Activated T-cell treated with anti-CD3 and anti-CD28 coated beads, Interleukin-2, amount 50 U/mL, for 24 hours (primary cell): ENCODE measurements around the gene FLOT1.

Source experiments
- DNase-seq: peaks from one replicate; pipeline ENCODE4 v3.0.0-alpha.2; 2020
- H3K27ac Mint-ChIP-seq: 2 replicates; pipeline ENCODE4 v1.8.0; 2020; ENCODE audit warnings: mild to moderate bottlenecking, mixed read lengths
- H3K27me3 Mint-ChIP-seq: 2 replicates; pipeline ENCODE4 v1.8.0; 2020; ENCODE audit warnings: mixed read lengths
- H3K36me3 Mint-ChIP-seq: 2 replicates; pipeline ENCODE4 v1.8.0; 2020; ENCODE audit warnings: low read depth, mixed read lengths
- H3K4me1 Mint-ChIP-seq: 2 replicates; pipeline ENCODE4 v1.8.0; 2020; ENCODE audit warnings: low read depth, mixed read lengths
- H3K4me3 Mint-ChIP-seq: 2 replicates; pipeline ENCODE4 v1.8.0; 2020; ENCODE audit warnings: mild to moderate bottlenecking, moderate library complexity, mixed read lengths
- H3K9me3 Mint-ChIP-seq: 2 replicates; pipeline ENCODE4 v1.8.0; 2020; ENCODE audit warnings: mixed read lengths

FLOT1 gene

DNA sequence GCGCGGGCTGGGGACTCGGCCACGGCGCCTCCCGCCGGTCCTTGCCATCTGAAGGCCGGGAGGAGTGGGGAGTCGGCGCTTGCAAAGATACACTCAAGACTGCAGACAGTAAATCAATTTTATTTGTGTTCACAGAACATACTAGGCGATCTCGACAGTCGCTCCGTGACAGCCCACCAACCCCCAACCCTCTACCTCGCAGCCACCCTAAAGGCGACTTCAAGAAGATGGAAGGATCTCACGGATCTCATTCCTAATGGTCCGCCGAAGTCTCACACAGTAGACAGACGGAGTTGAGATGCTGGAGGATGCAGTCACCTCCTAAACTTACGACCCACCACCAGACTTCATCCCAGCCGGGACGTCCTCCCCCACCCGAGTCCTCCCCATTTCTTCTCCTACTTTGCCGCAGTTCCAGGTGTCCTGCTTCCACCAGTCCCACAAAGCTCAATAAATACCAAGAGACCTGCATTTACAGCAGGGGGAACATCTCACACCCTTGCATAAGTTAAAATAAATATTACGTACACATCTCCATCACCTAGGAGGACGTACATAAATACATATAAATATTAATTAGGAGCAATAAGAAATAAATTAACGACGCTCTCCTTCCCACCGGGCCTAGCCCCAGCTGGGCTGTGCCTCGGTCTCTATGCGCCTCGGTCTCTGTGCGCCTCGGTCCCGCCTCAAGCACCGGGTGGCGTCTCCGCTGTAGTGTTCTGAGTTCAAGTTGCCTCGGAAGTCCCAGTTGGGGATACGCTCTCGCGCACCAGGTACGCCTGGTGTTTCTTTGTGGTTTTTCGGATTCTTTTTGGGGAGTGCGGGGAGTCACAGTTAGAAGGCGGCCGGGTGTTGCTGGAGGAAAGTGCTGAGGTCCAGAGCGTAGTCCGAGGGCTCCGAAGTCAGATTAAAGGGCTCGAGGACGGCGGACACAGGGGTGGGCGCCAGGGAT lies 889 bp upstream of the FLOT1 start:
- Mint-ChIP-seq H3K36me3 (peaks cover 58% of the 10 kb centered on the region), H3K27ac (peak overlapping the region; percentile 98), H3K4me1 (peaks cover 75% of the 10 kb centered on the region), H3K27me3 (no peaks in the 10 kb centered on the region), H3K4me3 (peak overlapping the region; percentile 92), H3K9me3 (no peaks in the 10 kb centered on the region)
- peak; percentile 70 for DNase-seq

DNA sequence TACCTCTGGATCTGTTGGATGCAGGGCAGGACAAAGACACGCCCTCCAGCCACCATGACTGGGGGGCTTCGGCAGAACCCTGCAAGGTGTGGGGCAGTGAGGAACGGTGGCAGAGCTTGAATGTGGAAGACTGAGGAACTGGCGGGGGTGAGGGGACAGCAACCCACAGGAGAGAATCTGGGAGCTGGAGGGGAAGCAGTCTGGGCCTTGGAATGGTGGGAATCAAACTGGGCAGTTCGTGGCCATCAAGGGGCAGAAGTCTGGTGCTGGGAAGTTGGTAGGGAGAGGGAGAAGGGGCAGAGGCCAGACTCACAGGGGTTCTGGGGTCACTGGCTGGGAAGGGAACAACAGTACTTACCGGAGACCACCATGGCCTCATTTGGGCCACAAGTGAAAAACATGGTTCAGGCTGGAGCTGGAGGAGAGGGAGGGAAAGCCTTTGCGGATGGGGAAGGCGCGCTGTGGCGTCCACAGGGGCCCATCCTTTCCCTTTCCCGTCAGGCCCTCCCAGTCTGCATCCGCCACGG lies 635 bp downstream of the FLOT1 start:
- peaks cover 2% of the 10 kb centered on the region for H3K9me3 Mint-ChIP-seq
- H3K27ac Mint-ChIP-seq: peak overlapping the region; percentile 98
- no peaks in the 10 kb centered on the region for H3K27me3 Mint-ChIP-seq
- peaks cover 76% of the 10 kb centered on the region for H3K4me1 Mint-ChIP-seq
- DNase-seq: no peak
- peak overlapping the region; percentile 92 for H3K4me3 Mint-ChIP-seq
- peaks cover 74% of the 10 kb centered on the region for H3K36me3 Mint-ChIP-seq

DNA sequence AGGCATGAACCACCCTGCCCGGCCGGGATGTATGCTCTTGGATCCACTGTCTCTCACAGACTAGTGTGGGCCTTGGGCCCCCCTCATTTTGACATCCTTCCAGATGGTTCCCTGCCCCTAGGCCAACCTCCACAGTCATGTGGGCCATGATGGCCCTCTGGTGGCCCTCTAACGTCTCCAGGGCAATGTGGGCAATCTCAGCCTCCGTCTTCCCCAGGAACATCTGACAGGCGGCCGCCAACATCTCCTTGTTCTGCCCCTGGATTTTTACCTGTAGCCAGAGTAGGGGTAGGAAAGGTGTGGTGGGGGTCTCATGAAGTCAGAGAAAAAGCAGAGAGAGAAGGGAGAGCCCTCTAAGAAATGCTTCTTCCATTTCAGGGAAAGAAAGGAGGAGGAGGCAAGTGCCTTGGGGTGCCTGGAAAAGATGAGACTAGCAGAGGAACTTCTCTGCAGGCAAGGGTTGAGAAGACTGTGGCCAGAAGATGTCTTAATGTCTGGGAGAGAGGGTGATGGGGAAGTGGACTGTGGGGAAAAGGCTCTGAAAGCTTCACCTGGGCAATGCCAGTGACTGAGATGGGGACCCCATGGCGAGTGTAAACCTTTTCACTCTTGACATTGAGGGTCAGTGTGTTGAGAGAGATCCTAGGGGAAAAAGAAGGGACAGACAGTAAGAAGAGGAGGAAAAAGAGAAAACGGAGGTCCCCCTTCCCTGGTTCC lies 1.3 kb downstream of the FLOT1 start:
- Mint-ChIP-seq H3K4me1 (peaks cover 79% of the 10 kb centered on the region), H3K27me3 (no peaks in the 10 kb centered on the region)

DNA sequence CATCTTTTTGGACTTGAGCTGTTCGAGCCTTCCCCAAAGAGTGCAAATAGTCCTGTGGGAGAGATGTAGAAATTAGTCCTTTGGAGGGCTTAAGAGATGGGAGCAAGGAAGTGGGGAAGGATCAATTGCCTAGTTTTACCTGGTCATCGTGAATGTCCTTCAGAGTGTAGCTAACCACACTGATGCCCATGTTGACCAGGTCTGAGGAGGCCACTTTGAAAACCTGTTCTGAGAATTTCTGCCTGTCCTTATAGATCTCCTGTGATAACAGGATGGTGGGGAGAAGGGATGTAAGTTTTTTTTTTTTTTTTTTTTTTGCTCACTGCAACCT lies 2.0 kb downstream of the FLOT1 start:
- Mint-ChIP-seq H3K9me3 (peaks cover 5% of the 10 kb centered on the region), H3K4me3 (peak overlapping the region; percentile 92), H3K27ac (peak overlapping the region; percentile 98), H3K36me3 (peaks cover 87% of the 10 kb centered on the region), H3K27me3 (no peaks in the 10 kb centered on the region), H3K4me1 (peaks cover 79% of the 10 kb centered on the region)
- no peak for DNase-seq

More for the DNA sequence above, 1.3 kb downstream of the FLOT1 start:
- Mint-ChIP-seq H3K9me3 (peaks cover 5% of the 10 kb centered on the region), H3K36me3 (peaks cover 80% of the 10 kb centered on the region), H3K4me3 (peak overlapping the region; percentile 92), H3K27ac (peak overlapping the region; percentile 98)
- DNase-seq: peak; percentile 59

DNA sequence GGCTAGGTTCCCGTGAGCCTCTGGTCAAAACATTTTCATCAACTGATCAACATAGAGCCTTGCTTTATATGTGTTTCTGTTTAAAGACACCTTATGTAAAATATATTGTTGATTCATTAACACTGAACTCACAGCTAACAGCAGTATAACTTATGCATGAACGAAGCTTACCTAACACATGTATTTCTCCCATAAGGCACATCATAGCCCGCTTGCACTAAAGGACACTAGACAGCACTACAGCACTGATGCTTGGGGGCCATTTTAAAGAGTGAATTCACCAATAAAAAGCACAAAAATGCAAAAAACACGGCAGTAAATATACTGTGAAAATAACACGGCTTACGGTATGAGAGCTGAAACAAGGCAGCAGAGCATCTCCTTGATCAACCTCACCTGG lies 4.0 kb downstream of the FLOT1 start:
- peak overlapping the region; percentile 92 for H3K4me3 Mint-ChIP-seq
- DNase-seq: no peak
- H3K27me3 Mint-ChIP-seq: no peaks in the 10 kb centered on the region
- peaks cover 81% of the 10 kb centered on the region for H3K4me1 Mint-ChIP-seq
- H3K9me3 Mint-ChIP-seq: peaks cover 5% of the 10 kb centered on the region
- peaks cover 95% of the 10 kb centered on the region for H3K36me3 Mint-ChIP-seq
- peak overlapping the region; percentile 98 for H3K27ac Mint-ChIP-seq

DNA sequence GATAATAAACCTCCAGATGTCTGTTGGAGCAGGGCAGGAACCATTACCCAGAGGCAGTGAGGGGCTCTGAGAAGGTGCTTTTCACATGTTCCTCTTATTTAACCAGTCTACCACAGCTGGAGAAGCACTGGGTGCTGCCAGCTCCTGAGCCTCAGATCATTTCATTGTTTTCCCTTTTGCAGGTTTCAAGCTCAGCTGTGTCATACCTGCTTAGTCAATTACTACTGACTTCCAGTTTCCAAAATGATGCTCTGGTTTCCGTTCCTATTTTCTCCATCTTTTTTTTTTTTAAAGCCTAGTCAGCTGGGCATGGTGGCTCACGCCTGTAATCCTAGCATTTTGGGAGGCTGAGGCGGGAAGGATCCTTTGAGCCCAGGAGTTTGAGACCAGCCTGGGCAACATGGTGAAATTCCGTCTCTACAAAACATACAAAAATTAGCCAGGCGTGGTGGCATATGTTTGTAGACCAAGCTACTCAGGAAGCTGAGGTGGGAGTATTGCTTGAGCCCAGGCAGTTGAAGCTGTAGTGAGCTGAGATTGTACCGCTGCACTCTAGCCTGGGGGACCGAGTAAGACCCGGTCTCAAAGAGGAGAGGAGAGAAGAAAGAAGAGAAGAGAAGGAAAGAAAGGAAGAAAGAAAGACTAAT lies 6.7 kb downstream of the FLOT1 start:
- H3K36me3 Mint-ChIP-seq: peaks cover 98% of the 10 kb centered on the region
- H3K27ac Mint-ChIP-seq: peak overlapping the region; percentile 98
- H3K4me1 Mint-ChIP-seq: peaks cover 83% of the 10 kb centered on the region

DNA sequence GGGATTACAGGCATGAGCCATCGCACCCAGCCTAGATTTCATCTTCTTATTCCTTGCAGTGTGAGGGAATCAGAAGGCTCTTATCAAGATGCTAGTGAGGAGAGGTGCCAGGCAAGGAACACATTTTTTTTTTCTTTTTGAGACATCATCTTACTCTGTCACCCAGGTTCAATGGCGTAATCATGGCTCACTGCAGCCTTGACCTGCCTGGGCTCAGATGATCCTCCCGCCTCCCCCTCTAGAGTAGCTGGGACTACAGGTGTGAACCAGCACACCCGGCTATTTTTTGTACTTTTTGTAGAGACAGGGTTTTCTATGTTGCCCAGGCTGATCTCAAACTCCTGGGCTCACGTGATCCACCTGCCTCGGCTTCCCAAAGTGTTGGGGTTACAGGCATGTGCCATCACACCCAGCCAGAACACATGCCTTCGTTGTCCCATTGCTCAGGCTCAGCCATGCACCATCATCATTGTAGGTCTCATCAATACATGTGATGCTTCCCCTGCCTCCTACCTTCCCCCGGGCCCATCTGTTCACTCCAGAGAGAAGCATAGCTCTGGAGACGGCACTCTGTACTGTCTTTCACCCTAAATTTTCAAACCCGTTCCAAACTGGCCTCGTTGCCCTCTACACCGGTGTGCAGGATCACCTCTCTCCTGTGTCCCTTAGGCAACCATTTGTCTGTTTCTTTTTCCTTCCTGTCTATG lies 10.1 kb downstream of the FLOT1 start:
- no peaks in the 10 kb centered on the region for H3K27me3 Mint-ChIP-seq
- H3K9me3 Mint-ChIP-seq: peaks cover 5% of the 10 kb centered on the region
- H3K4me3 Mint-ChIP-seq: no peak overlapping the region
- H3K4me1 Mint-ChIP-seq: peaks cover 62% of the 10 kb centered on the region
- DNase-seq: no peak
- H3K36me3 Mint-ChIP-seq: peaks cover 96% of the 10 kb centered on the region
- peak overlapping the region; percentile 61 for H3K27ac Mint-ChIP-seq

More for the DNA sequence above, 6.7 kb downstream of the FLOT1 start:
- H3K9me3 Mint-ChIP-seq: peaks cover 5% of the 10 kb centered on the region
- H3K4me3 Mint-ChIP-seq: peak overlapping the region; percentile 65
- DNase-seq: peak; percentile 52
- no peaks in the 10 kb centered on the region for H3K27me3 Mint-ChIP-seq

DNA sequence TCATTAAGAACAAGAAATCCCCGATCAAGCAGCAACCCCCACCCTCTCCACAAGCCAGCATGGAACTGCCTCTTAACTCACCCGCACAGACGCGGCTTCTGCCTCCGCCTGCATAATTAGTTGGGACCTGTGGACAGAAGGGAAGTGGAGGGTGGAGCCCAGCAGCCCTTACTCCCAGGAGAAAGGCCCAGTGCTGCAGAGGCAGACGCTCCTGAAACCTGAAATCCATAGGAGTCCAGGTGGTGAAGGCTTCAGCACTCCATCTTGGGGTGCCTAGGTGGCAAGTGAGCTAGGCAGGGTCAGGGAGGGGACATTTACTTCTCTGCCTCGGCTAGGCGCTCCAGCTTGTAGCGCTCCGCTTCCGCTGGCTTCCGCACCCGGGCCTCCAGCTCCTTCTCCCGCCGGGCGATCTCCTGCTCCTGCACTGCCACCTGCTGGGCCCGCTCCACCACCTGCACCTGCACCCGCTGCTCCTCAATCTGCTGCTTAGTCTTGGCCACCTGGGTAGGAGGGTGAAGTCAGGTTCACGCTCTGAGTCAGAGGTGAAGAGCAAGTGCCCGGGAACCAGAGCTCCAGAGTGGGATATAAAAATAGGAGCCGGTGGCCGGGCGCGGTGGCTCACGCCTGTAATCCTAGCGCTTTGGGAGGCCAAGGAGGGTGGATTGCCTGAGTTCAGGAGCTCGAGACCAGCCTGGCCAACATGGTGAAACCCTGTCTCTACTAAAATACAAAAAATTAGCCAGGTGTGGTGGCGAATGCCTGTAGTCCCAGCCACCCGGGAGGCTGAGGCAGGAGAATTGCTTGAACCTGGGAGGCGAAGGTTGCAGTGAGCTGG lies 11.7 kb downstream of the FLOT1 start:
- H3K27me3 Mint-ChIP-seq: no peaks in the 10 kb centered on the region
- DNase-seq: peak; percentile 89
- H3K27ac Mint-ChIP-seq: peak overlapping the region; percentile 83
- peak overlapping the region; percentile 65 for H3K4me3 Mint-ChIP-seq
- no peaks in the 10 kb centered on the region for H3K9me3 Mint-ChIP-seq
- peaks cover 93% of the 10 kb centered on the region for H3K36me3 Mint-ChIP-seq
- H3K4me1 Mint-ChIP-seq: peaks cover 51% of the 10 kb centered on the region

DNA sequence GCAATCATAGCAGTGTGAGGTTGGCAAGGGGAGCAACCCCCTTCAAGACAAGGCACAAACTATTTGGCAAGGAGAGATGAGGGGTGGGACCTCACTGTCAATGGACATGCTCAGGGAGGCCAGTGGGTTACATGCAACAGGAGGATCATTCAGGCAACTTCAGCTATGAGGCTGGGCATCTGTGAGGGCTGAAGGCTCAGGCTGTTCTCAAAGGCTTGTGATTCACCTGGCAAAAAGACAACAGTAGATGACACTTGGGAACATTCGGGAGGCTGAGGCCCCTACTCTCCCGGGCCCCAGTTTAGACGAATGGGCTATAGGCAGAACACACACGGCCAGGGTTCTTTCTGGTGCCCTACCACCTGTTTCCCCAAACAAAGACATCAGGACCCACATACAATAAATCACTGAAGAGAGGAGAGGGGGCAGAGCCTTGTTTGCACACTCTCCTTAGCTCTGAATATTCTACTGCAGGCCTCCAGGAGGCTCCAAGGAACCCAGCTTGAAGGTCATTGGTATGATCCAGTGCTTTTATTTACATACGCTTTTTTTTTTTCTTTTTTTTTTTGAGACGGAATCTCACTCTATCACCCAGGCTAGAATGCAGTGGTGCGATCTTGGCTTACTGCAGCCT lies 14.4 kb downstream of the FLOT1 start:
- Mint-ChIP-seq H3K27ac (peak overlapping the region; percentile 85), H3K9me3 (no peaks in the 10 kb centered on the region), H3K27me3 (no peaks in the 10 kb centered on the region), H3K36me3 (peaks cover 94% of the 10 kb centered on the region), H3K4me1 (peaks cover 58% of the 10 kb centered on the region), H3K4me3 (no peak overlapping the region)
- DNase-seq: no peak

DNA sequence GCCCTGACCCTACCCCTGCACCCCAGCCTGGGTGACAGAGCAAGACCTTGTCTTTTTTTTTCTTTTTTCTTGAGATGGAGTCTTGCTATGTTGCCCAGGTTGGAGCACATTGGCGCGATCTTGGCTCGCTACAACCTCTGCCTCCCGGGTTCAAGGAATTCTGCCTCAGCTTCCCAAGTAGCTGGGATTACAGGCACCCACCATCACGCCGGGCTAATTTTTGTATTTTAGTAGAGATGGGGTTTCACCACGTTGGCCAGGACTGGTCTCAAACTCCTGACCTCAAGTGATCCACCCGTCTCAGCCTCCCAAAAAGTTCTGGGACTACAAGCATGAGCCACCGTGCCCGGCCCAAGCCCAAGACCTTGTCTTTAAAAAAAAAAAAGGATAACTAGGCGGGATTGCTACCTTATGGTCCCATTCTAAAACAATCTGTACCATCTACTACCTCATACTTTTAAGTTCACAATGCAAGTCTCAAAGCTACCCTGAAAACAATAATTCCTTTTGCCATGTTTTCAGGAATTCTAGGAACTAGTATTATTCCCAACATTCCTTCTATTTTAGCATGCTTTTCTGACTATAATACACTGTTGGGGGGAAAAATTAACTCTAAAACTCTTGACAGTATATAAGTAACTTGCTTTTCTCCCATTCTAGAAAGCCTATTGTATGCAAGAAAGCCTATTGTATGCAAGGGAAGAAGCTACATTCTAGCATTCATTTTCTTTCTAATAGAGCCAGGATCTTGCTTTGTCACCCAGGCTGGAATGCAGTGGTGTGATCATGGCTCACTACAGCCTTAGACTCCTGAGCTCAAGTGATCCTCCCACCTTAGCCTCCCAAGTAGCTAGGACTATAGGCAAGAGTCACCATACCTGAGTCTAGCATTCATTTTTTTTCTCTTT lies 15.7 kb downstream of the FLOT1 start:
- no peak for DNase-seq
- Mint-ChIP-seq H3K4me3 (peak overlapping the region; percentile 5), H3K27ac (peak overlapping the region; percentile 85), H3K9me3 (no peaks in the 10 kb centered on the region), H3K27me3 (no peaks in the 10 kb centered on the region), H3K36me3 (peaks cover 94% of the 10 kb centered on the region), H3K4me1 (peaks cover 55% of the 10 kb centered on the region)

DNA sequence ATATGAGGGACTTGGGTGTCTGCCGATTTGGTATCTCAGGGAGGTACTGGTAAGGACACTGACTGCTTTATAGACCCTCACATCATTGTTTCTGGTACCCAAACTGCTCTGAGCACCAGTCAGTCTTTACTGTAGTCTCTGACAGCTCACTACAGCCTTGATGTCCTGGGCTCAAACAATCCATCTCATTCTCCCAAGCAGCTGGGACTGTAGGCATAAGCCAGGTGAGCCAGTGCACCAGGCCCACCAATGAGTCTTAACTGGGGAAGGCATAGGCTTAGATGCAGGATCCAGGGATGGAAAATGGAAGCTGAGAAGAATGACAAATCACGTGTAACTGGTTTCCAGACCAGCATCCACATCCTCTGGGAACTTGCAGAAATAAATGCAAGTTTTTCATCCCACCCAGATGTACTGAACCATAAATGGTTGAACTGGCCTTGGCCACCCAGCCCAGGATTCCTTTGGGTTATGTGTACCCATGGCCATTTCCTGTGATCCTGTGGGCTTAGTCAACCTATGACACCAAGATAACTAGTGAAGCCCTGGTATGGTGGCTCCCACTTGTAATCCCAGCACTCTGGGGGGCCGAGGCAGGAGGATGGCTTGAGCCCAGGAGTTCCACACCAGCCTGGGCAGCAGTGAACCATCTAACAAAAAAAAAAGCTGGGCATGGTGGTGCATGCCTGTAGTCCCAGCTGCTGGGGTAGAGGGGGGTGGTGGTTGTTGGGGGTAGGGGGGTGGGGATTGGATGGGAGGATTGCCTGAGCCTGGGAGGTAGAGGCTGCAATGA lies 16.6 kb downstream of the FLOT1 start:
- Mint-ChIP-seq H3K4me1 (peaks cover 49% of the 10 kb centered on the region), H3K9me3 (no peaks in the 10 kb centered on the region), H3K36me3 (peaks cover 93% of the 10 kb centered on the region), H3K27ac (peak overlapping the region; percentile 83), H3K27me3 (no peaks in the 10 kb centered on the region), H3K4me3 (peak overlapping the region; percentile 41)
- DNase-seq: no peak
